ENCODE data around the gene SMYD3.

Gene SMYD3

GRCh38 chr1:246122071-246122470, 385.0 kb downstream of the SMYD3 start:
- DNase-seq (ENCODE audit: low read depth in 1 of 2, low spot score in 1 of 2): no peak
- Histone ChIP-seq H3K4me3 (replicated peaks; ENCODE audit: insufficient read depth, low read length) (no peak overlapping the region), H3K27ac (replicated peaks) (no peak overlapping the region), H3K27me3 (ENCODE audit: insufficient read depth, poor library complexity, severe bottlenecking) (no peaks in the 10 kb centered on the region)
- TF ChIP-seq POLR2AphosphoS5 (IDR thresholded peaks at IDR 0.05; ENCODE audit: low read depth) (no peak), REST (IDR thresholded peaks at IDR 0.05; ENCODE audit: insufficient replicate concordance, low read depth) (no peak), CTCF (IDR thresholded peaks at IDR 0.05; ENCODE audit: insufficient read depth, low read length) (no peak), GABPA (IDR thresholded peaks at IDR 0.05; ENCODE audit: low read depth) (no peak), SPI1 (IDR thresholded peaks at IDR 0.05; ENCODE audit: borderline replicate concordance, low read depth) (no peak)

- H3K4me3 ChIP-seq (replicated peaks; ENCODE audit: insufficient read depth, low read length): no peak overlapping the region
- no peak for DNase-seq (ENCODE audit: low read depth in 1 of 2, low spot score in 1 of 2)
- no peaks in the 10 kb centered on the region for H3K27me3 ChIP-seq (ENCODE audit: insufficient read depth, poor library complexity, severe bottlenecking)
- H3K27ac ChIP-seq (replicated peaks): no peak overlapping the region
- no peak for TF ChIP-seq SPI1 (IDR thresholded peaks at IDR 0.05; ENCODE audit: borderline replicate concordance, low read depth)
- no peak for TF ChIP-seq CTCF (IDR thresholded peaks at IDR 0.05; ENCODE audit: insufficient read depth, low read length)
- no peak for TF ChIP-seq POLR2AphosphoS5 (IDR thresholded peaks at IDR 0.05; ENCODE audit: low read depth)
- TF ChIP-seq GABPA (IDR thresholded peaks at IDR 0.05; ENCODE audit: low read depth): no peak
- no peak for TF ChIP-seq REST (IDR thresholded peaks at IDR 0.05; ENCODE audit: insufficient replicate concordance, low read depth)
Observed at GRCh38 chr1:246121533-246121932, 385.5 kb downstream of the SMYD3 start.

- peak overlapping the region; percentile 28; the same call in 1 of the 2 replicates for H3K27ac ChIP-seq (replicated peaks)
- peak; percentile 30 to 60 for DNase-seq (ENCODE audit: low read depth in 1 of 2, low spot score in 1 of 2)
- TF ChIP-seq GABPA (IDR thresholded peaks at IDR 0.05; ENCODE audit: low read depth) (no peak), CTCF (IDR thresholded peaks at IDR 0.05; ENCODE audit: insufficient read depth, low read length) (peak; percentile 17), POLR2AphosphoS5 (IDR thresholded peaks at IDR 0.05; ENCODE audit: low read depth) (no peak)
- H3K27me3 ChIP-seq (ENCODE audit: insufficient read depth, poor library complexity, severe bottlenecking): no peaks in the 10 kb centered on the region
- no peak overlapping the region for H3K4me3 ChIP-seq (replicated peaks; ENCODE audit: insufficient read depth, low read length)
Observed at GRCh38 chr1:246117066-246117791, 389.9 kb downstream of the SMYD3 start.

- H3K27me3 ChIP-seq (ENCODE audit: insufficient read depth, poor library complexity, severe bottlenecking): no peaks in the 10 kb centered on the region
- DNase-seq (ENCODE audit: low read depth in 1 of 2, low spot score in 1 of 2): no peak
- TF ChIP-seq POLR2AphosphoS5 (IDR thresholded peaks at IDR 0.05; ENCODE audit: low read depth) (no peak), CTCF (IDR thresholded peaks at IDR 0.05; ENCODE audit: insufficient read depth, low read length) (no peak), GABPA (IDR thresholded peaks at IDR 0.05; ENCODE audit: low read depth) (no peak), SPI1 (IDR thresholded peaks at IDR 0.05; ENCODE audit: borderline replicate concordance, low read depth) (no peak)
- H3K4me3 ChIP-seq (replicated peaks; ENCODE audit: insufficient read depth, low read length): no peak overlapping the region
- no peak overlapping the region for H3K27ac ChIP-seq (replicated peaks)
Observed at GRCh38 chr1:246114369-246114768, 392.7 kb downstream of the SMYD3 start.
